Cardiac muscle cell (in vitro differentiated cells and primary cell): ENCODE data around the gene METTL17. TPM values are rescaled to one million over a fixed set of nuclear protein-coding genes. Genes with fewer than 3 reads are reported as not detected.
A peak's percentile ranks its signal among the peaks of the same experiment; 100 is the strongest.
"Not testable (repeated sequence)": the region's sequence is repeated elsewhere in the genome, so short reads cannot be mapped to it uniquely, and the experiment has no call there.

ENCODE experiments used
- DNase-seq, 2 donors: peaks; one replicate each; pipeline versions ENCODE4 v3.0.0 to v3.0.0-alpha.2; 2010 to 2017; ENCODE audit warnings: low read depth in 1 of 2, low spot score in 1 of 2
- H3K27ac ChIP-seq: fragments of 200-600 bp; sonication (generic); 2 replicates; pipeline ENCODE4 v1.5.1; 2016
- H3K27me3 ChIP-seq: fragments of 200-600 bp; sonication (generic); 2 replicates; pipeline ENCODE4 v1.6.0; 2016; ENCODE audit warnings: control low read depth
- H3K36me3 ChIP-seq: fragments of 200-600 bp; sonication (generic); 2 replicates; pipeline ENCODE4 v1.5.1; 2016; ENCODE audit warnings: control low read depth
- H3K4me1 ChIP-seq: fragments of 200-600 bp; sonication (generic); 2 replicates; pipeline ENCODE4 v1.8.1; 2017; ENCODE audit warnings: low read depth, mild to moderate bottlenecking, mixed run types
- H3K4me3 ChIP-seq: fragments of 200-600 bp; sonication (generic); 2 replicates; pipeline ENCODE4 v1.5.1; 2016; ENCODE audit warnings: mild to moderate bottlenecking
- H3K9me3 ChIP-seq: fragments of 200-600 bp; sonication (generic); 2 replicates; pipeline ENCODE4 v1.5.1; 2017; ENCODE audit warnings: low read depth, mild to moderate bottlenecking, control low read depth
- CTCF ChIP-seq: IDR thresholded peaks from 2 replicates; pipeline ENCODE4 v1.5.1; 2012; ENCODE audit warnings: low read depth, mild to moderate bottlenecking, low read length
- polyA plus RNA-seq: library from polyadenylated mRNA; unstranded; fragments of >200 nt; fragmentation: Nextera tagmentation; extraction: Ambion mirVana; gene quantifications from 2 replicates; pipeline ENCODE4 v1.2.1, GENCODE V29; 2016
- total RNA-seq: library from RNA; depleted of rRNA; stranded (reverse); fragments of >200 nt; gene quantifications from 2 replicates; pipeline ENCODE4 v1.2.3, GENCODE V29; 2016

METTL17 gene
- total and polyA plus RNA-seq, 2 experiments from 2014 or later = 122 to 152 TPM

GRCh38 chr14:21039585-21040369 is 50.0 kb downstream of the METTL17 start:
- H3K9me3 ChIP-seq = no peaks in the 10 kb centered on the region
- H3K27ac ChIP-seq = peak overlapping the region; percentile 80
- H3K4me1 ChIP-seq = peaks cover 17% of the 10 kb centered on the region
- H3K27me3 ChIP-seq = no peaks in the 10 kb centered on the region
- TF ChIP-seq CTCF = peak; percentile 73
- DNase-seq = peak; percentile 85 to 86
- H3K4me3 ChIP-seq = no peak overlapping the region
- no peaks in the 10 kb centered on the region for H3K36me3 ChIP-seq

GRCh38 chr14:21040370-21040925 is 50.7 kb downstream of the METTL17 start:
- Histone ChIP-seq H3K4me3 (no peak overlapping the region), H3K4me1 (peaks cover 17% of the 10 kb centered on the region), H3K27ac (no peak overlapping the region), H3K9me3 (no peaks in the 10 kb centered on the region), H3K27me3 (no peaks in the 10 kb centered on the region), H3K36me3 (no peaks in the 10 kb centered on the region)
- no peak for DNase-seq
- TF ChIP-seq CTCF = no peak

- H3K27me3 ChIP-seq, H3K36me3 ChIP-seq, DNase-seq, H3K9me3 ChIP-seq, H3K27ac ChIP-seq, H3K4me3 ChIP-seq: not testable (repeated sequence)
- peaks cover 17% of the 10 kb centered on the region for H3K4me1 ChIP-seq
These were observed 51.2 kb downstream of the METTL17 start for GRCh38 chr14:21040941-21041340.

- Histone ChIP-seq H3K27ac (no peak within 1 kb of the TSS), H3K4me1 (peaks cover 17% of the 10 kb centered on the region), H3K36me3 (no peaks in the 10 kb centered on the region), H3K9me3 (no peaks in the 10 kb centered on the region), H3K4me3 (no peak within 1 kb of the TSS), H3K27me3 (no peaks in the 10 kb centered on the region)
- DNase-seq = no peak
- no peak for TF ChIP-seq CTCF
These were observed 52.1 kb downstream of the METTL17 start, which contains the start of gene RNASE7 for GRCh38 chr14:21041676-21042433. TSS of gene RNASE7 (plus strand) at chr14:21042362. CDS start at chr14:21042993, 631 bp downstream.

- Histone ChIP-seq H3K4me3 (no peak overlapping the region), H3K27ac (no peak overlapping the region), H3K27me3 (no peaks in the 10 kb centered on the region), H3K9me3 (no peaks in the 10 kb centered on the region), H3K36me3 (no peaks in the 10 kb centered on the region), H3K4me1 (peaks cover 17% of the 10 kb centered on the region)
- no peak for DNase-seq
- no peak for TF ChIP-seq CTCF
These were observed 53.1 kb downstream of the METTL17 start for GRCh38 chr14:21042918-21043317.
